ENCODE data around the gene NLRC4. TPM values are rescaled to one million over a fixed set of nuclear protein-coding genes. Genes with fewer than 3 reads are reported as not detected.
A peak's percentile ranks its signal among the peaks of the same experiment; 100 is the strongest.
"Not testable (repeated sequence)": the region's sequence is repeated elsewhere in the genome, so short reads cannot be mapped to it uniquely, and the experiment has no call there.

NLRC4 gene, protein sequence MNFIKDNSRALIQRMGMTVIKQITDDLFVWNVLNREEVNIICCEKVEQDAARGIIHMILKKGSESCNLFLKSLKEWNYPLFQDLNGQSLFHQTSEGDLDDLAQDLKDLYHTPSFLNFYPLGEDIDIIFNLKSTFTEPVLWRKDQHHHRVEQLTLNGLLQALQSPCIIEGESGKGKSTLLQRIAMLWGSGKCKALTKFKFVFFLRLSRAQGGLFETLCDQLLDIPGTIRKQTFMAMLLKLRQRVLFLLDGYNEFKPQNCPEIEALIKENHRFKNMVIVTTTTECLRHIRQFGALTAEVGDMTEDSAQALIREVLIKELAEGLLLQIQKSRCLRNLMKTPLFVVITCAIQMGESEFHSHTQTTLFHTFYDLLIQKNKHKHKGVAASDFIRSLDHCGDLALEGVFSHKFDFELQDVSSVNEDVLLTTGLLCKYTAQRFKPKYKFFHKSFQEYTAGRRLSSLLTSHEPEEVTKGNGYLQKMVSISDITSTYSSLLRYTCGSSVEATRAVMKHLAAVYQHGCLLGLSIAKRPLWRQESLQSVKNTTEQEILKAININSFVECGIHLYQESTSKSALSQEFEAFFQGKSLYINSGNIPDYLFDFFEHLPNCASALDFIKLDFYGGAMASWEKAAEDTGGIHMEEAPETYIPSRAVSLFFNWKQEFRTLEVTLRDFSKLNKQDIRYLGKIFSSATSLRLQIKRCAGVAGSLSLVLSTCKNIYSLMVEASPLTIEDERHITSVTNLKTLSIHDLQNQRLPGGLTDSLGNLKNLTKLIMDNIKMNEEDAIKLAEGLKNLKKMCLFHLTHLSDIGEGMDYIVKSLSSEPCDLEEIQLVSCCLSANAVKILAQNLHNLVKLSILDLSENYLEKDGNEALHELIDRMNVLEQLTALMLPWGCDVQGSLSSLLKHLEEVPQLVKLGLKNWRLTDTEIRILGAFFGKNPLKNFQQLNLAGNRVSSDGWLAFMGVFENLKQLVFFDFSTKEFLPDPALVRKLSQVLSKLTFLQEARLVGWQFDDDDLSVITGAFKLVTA
- total RNA-seq = 0.70 TPM

DNA sequence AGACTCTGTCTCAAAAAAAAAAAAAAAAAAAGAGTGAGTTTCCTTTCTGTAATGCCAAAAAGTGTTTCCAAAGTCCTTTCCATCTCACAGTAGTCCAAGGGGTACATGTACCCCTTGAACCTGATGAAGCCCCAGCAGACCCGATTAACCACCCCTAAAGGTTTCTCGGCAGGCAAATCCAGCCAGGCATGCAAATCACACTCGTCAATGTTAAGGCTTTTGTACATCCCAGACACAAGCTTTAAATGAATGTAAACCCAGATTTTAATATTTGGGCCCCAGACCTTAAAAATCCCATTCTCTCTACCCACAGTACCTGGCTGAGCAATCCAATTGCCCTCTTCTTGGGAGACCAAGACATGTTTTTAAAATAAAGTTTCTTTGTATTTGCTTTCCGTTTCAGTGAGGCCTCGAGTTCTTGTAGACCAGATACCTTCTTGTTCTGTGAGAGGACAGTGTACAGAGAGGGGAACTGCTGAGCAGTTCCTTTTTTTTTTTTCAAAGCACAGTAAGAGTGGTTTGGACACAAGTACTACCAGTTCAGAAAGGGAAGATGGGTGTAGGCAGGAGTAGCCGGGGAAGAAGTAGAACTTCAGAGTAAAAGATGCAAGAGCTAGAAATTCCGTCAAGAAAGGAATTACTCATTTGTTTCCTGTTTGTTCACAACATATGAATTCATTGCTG, at the start of gene NLRC4:
TSS of gene NLRC4 (minus strand) at position 465 of the 684 bp plus-strand sequence. CDS start 8,111 bp downstream, outside the sequence.
- ATAC-seq = peak; percentile 59
- no peak for DNase-seq (ENCODE audit: low spot score)

DNA sequence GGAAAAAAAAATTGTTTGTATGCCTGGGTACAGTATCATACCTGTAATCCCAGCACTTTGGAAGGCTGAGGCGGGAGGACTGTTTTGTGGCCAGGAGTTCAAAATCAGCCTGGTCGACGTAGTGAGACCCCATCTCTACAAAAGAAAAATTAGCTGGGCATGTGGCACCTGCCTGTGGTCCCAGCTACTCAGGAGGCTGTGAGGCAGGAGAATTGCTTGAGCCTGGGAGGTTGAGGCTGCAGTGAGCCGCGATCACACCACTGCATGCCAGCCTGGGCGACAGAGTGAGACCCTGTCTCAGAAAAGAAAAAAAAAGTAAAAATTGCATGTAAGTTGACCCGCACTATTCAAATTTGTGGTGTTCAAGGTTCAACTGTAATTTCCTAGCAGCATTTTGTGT, 45.9 kb upstream of the NLRC4 start:
- ATAC-seq (no peak), DNase-seq (ENCODE audit: low spot score) (no peak)

DNA sequence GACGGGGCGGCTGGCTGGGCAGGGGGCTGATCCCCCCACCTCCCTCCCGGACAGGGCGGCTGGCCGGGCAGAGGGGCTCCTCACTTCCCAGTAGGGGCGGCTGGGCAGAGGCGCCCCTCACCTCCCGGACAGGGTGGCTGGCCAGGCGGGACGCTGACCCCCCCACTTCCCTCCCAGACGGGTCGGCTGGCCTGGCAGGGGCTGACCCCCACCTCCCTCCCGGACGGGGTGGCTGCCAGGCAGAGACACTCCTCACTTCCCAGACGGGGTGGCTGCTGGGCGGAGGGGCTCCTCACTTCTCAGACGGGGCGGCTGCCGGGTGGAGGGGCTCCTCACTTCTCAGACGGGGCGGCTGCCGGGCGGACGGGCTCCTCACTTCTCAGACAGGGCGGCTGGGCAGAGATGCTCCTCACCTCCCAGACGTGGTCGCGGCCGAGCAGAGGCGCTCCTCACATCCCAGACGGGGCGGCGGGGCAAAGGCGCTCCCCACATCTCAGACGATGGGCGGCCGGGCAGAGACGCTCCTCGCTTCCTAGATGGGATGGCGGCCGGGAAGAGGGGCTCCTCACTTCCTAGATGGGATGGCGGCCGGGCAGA, 29.4 kb upstream of the NLRC4 start:
- ATAC-seq; DNase-seq (ENCODE audit: low spot score): not testable (repeated sequence)

DNA sequence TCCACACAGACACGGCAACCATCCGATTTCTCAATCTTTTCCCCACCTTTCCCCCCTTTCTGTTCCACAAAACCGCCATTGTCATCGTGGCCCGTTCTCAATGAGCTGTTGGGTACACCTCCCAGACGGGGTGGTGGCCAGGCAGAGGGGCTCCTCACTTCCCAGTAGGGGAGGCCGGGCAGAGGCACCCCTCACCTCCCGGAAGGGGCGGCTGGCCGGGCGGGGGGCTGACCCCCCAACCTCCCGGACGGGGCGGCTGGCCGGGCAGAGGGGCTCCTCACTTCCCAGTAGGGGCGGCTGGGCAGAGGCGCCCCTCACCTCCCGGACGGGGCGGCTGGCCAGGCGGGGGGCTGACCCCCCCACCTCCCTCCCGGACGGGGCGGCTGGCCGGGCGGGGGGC, 28.8 kb upstream of the NLRC4 start:
- DNase-seq (ENCODE audit: low spot score); ATAC-seq: not testable (repeated sequence)

DNA sequence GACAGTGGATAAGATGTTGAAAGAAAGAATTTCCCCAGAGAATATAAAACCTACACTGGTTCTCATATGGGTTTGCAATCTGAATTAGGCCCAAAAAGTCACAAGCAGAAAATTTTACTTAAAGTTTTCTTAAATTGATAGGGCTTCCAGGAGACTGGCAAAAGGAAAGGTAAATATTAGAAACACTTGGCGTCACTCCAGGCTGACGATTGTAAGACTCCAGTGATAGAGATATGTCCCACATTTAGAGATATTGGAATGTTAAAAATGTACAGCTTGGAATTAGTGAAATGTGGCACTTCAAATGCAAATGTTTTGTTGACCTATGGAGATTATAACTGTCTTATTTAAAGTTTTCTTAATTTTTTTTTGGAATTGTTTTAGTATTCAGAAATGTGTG, 27.1 kb upstream of the NLRC4 start:
- DNase-seq (ENCODE audit: low spot score) (no peak), ATAC-seq (peak; percentile 47)

DNA sequence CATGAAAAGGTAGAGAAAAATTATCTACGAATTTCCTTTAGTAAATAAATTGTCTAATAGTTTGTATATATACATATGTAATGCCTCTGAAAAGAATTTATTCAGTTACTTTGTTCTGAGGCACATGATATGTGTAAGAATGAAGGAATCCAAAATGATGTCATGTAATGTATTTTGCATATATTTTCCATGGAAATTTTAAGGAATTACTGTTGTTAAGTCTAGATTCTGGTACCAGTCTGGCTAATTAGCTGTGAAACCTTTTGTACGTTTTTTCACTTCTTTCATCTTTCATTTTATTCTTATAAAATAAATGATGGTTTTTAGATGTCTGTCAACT, 25.3 kb upstream of the NLRC4 start:
- DNase-seq (ENCODE audit: low spot score) (no peak), ATAC-seq (no peak)

DNA sequence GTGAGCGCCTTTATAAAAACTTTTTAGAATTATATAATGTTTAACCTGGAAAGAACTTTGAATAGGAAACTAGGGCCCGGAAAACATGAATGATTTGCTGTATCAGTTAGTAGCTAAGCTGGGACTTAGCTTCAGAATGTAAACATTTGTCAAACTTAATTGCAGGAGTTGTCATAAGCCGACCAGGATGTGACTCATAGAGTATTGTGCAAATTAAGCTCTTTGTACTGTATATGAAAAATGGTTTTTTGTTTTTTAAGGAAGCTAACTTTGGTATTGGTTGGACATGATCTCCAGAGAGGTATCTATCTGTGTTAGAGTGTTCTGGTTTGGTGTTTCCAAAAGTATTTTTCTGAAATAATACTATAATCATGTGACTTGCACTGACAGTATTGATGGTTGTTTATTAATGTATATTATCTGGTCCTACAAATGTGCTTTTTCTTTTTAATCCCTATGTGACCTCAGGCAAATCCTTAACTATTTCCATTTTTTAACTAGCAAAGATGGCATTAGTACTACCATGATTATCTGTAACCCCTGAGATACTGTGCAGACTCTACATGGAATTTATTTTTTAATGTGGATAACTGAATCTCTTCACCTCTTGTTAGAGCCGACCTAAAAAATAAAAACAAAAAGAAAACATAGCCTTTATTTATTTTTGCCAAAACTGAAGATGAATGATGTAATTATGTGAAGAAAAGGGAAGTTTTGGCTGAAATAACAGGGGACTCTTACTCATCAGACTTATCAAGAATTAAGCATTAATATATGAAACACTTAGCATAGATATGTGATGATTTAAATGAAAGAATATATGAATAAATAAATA, 24.7 kb upstream of the NLRC4 start:
- peak; percentile 19 for ATAC-seq
- no peak for DNase-seq (ENCODE audit: low spot score)

DNA sequence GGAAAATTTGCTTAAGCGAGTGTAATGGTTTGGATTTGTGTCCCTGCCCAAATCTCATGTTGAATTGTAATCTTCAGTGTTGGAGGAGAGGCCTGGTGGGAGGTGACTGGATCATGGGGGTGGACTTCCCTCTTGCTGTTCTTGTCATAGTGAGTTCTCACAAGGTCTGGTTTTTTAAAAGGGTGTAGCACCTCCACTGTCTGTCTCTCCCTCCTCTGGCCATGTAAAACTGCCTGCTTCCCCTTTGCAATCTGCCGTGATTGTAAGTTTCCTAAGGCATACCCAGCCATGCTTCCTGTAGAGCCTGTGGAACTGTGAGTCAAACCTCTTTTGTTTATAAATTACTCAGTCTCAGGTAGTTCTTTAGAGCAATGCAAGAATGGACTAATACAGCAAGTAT, 19.6 kb upstream of the NLRC4 start:
- no peak for ATAC-seq
- no peak for DNase-seq (ENCODE audit: low spot score)

DNA sequence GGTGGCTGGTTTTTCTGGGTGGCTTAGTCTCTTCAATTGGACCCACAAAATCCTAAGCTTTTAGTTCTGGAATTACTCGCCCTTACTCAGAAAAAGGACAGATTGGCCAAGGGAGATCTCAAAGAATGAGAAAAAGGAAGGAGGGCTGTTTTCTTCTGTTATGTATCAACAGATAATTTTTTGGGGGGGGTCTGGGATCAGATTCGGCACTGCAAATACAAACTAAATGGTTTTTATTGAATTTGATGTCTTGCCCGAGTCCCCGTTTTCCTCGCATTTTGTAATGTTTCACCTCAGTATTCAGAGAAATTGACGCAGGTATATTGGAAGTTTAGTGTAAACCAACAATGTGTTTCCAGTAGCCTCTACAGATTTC, 13.8 kb upstream of the NLRC4 start:
- DNase-seq (ENCODE audit: low spot score) = no peak
- no peak for ATAC-seq

DNA sequence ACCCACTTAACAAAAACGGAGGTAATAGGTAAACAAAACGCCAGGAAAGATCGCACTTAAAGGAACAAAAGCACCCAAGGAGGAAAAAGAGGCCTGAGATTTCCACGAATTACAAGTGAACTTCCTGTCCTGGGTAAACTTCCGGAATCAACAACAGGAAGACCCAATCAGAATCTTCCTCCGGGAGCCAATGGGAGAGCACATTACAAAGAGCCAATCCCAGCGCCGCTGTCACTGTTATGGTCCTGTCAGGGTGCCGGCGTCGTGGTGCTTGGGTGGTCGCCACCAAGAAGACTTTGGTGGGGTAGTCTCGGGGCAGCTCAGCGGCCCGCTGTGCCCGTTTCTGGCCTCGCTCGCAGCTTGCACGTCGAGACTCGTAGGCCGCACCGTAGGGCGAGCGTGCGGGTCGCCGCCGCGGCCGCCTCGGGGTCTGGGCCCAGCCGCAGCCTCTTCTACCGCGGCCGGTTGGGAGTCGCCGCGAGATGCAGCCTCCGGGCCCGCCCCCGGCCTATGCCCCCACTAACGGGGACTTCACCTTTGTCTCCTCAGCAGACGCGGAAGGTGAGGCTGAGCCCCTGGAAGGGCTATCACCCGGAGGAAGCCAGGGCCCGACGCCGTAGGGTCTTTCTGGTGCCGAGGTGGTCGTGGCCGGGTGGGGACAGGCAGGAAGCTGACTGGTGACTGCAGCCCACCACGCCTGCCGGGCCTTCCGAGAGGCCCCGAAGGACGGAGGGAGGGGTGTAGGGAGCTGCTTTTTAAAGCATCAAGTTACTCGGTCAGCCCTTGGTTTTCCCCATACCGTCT, 13.2 kb upstream of the NLRC4 start, which contains the start of gene YIPF4:
TSS of gene YIPF4 (plus strand) at position 231 of the 804 bp plus-strand sequence. CDS start at position 483, 252 bp downstream.
- ATAC-seq (peak; percentile 99), DNase-seq (ENCODE audit: low spot score) (peak; percentile 91)

DNA sequence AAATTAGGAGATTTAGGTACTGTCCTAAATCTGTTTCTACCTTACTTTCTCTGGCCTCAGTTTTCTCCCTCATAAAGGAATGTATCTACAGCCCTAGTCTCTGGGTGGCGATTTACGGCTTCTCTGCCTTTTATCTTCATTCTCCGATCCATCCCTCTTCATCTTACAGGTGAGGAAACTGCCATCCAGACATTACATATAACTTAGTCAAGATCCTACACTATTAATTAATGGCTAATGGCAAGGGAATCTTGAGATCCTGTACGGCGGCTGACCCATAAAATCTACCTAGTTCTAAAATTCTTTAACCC, 12.6 kb upstream of the NLRC4 start:
- peak; percentile 13 for ATAC-seq

DNA sequence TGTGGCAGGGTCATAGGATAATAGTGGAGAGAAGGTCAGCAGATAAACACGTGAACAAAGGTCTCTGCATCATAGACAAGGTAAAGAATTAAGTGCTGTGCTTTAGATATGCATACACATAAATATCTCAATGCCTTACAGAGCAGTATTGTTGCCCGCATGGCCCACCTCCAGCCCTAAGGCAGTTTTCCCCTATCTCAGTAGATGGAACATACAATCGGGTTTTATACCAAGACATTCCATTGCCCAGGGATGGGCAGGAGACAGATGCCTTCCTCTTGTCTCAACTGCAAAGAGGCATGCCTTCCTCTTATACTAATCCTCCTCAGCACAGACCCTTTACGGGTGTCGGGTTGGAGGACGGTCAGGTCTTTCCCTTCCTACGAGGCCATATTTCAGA, 11.1 kb upstream of the NLRC4 start:
- not testable (repeated sequence) for DNase-seq (ENCODE audit: low spot score); ATAC-seq

More for the DNA sequence above, 12.6 kb upstream of the NLRC4 start:
- DNase-seq (ENCODE audit: low spot score) = no peak

DNA sequence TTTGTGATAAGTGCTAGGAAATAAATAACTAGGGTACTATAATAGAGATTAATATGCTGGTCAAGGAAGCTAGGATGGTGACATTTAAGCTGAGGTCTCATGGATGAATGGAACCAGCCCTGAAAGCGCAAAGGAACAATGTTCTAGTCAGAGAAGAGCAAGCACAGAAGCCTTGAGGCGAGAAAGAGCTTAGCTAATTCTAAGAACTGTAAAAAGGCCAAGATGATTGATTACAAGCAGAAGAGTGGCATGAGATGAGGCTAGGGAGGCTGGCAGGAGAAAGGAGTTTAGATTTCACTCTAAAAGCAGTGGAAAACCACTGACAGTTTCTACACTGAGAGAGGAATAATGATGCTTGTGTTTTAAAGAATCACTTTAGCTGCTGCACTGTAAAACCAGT, 9.6 kb upstream of the NLRC4 start:
- DNase-seq (ENCODE audit: low spot score) = no peak
- ATAC-seq = no peak

DNA sequence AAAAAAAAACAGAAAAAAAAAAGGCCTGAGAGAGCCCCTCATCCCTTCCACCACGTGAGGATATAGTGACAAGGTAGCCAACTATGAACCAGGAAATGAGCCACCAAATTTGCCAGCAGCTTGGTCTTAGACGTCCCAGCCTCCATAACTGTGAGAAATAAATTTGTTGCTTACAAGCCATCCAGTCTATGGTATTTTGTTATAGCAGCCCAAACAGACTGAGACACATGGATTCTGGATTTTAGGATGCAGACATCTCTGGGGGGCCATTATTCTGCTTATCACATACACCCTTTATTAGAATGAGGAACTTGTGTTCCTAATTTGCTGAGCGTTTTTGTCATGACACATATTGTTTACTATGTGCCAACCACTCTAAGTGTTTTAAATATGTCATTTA, 7.6 kb upstream of the NLRC4 start:
- no peak for ATAC-seq

DNA sequence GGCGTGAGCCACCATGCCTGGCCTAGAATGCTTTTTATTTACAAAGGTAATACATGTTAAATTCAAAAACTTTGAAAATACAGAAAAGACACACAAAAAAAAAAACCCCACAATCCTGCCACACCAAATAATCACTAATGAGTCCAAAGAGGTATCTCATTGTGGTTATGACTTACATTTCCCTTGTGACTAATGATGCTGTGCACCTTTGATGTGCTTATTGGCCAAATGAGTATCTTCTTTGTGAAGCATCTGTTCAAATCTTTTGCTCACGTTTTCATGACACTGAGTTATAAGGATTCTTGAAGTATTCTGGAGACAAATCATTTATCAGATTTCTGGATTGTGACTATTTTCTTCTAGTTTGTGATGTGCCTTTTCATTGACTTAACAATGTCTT, 6.4 kb upstream of the NLRC4 start:
- no peak for ATAC-seq

More for the DNA sequence above, 7.6 kb upstream of the NLRC4 start:
- no peak for DNase-seq (ENCODE audit: low spot score)

DNA sequence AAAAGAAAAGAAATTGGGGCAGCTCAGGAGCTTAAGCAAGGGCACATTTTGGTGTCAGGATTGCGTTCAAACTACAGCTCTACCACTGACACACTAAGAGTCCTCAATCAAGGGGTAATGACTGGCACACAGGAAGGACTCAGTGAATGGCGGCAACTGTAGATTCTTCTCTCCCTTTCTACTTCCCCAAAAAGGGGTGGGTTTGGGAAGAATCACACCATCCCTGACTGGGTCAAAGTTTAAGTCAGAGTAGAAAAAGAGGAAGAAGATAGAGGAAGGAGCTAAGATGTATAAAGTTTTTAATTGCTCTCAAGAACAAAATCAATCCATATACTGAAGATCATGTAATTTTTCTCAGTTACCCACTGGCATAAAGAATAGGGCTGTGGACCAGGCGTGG, 2.6 kb downstream of the NLRC4 start:
- ATAC-seq (peak; percentile 52), DNase-seq (ENCODE audit: low spot score) (no peak)

More for the DNA sequence above, 6.4 kb upstream of the NLRC4 start:
- no peak for DNase-seq (ENCODE audit: low spot score)

DNA sequence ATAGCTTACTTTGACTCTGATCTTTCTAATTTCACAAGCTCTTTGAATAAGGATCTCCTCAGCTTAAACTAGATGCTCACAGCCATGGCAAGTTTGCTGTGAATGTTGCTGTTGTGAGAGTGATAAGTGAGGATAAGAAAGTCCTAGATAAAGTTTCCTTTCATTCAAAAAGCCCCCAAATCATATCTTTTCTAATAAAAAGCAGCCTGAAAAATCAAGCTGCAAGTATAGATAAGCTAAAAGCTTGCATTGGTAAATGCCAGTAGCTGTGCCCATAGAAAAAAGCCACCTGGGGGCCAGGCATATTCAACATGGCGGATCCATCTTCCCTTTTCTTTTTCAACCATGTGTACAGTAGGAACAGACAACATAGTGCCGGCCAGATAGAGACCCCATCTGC, 4.3 kb downstream of the NLRC4 start:
- no peak for DNase-seq (ENCODE audit: low spot score)
- no peak for ATAC-seq

DNA sequence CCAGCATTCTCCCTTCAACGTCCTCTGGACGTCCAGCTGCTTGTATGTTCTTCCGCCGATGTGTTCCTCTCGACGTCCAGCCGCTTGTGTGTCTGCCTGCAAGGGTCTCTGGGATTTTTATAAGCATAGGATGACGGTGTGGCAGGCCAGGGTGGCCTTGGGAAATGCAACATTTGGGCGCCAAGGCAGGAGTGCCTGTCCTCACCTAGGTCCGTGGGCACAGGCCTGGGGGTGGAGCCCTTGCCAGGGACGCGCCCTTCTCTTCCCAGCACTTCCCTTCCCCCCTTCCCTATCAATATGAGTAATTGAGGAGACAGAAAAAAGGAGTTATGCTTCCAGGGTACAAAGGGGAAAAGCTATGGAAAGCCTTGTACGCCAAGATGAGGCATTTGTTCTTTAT, 6.4 kb downstream of the NLRC4 start:
- DNase-seq (ENCODE audit: low spot score) (no peak), ATAC-seq (no peak)

DNA sequence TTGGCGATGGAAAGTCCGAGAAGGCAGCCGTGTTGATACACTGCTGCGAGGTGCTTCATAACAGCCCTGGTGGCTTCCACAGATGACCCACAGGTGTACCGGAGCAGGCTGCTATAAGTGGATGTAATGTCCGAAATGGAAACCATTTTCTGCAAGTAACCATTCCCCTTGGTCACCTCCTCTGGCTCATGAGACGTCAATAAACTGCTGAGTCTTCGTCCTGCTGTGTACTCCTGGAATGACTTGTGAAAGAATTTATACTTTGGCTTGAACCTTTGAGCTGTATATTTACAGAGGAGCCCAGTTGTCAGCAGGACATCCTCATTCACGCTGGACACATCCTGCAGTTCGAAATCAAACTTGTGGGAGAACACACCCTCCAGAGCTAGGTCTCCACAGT, 14.4 kb downstream of the NLRC4 start:
- ATAC-seq (no peak), DNase-seq (ENCODE audit: low spot score) (no peak)

Data from left lobe of liver (tissue), 2 donors.